WI38 (cell line): ENCODE measurements around the gene ERBB4.

Source experiments
- H3K4me3 ChIP-seq: 2 replicates; pipeline ENCODE4 v1.5.1; 2011; ENCODE audit warnings: low read depth, mild to moderate bottlenecking, control low read depth, low read length
- CTCF ChIP-seq: IDR thresholded peaks from 2 replicates; pipeline ENCODE4 v1.5.1; 2012; ENCODE audit warnings: low read depth, mild to moderate bottlenecking, control low read depth, low read length

The ERBB4 gene

DNA sequence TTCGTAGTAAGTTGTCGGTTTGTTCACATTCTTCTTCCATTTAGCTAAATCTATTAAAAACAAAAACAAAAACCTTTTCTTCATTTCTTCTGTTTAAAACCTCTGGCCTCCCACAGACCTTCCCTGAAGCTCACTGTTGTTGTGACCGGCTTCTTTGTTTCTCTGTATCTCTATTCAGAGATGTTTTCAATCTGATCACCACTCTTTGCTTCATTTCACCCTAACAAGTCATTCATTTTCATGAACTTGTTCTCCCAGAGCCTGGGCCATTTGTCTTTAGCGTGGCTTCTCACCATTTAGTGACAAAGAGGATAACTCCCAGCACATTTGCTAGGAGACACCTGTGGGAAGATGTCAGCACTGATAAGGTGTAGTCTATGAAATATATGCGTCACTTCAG, 794.2 kb downstream of the ERBB4 start:
- H3K4me3 ChIP-seq: no peak overlapping the region
- TF ChIP-seq CTCF: no peak

- TF ChIP-seq CTCF: no peak
- no peak overlapping the region for H3K4me3 ChIP-seq
These were observed 796.6 kb downstream of the ERBB4 start for GRCh38 chr2:211741966-211742365.

GRCh38 chr2:211737282-211737681, 801.3 kb downstream of the ERBB4 start:
- no peak overlapping the region for H3K4me3 ChIP-seq
- TF ChIP-seq CTCF: no peak

DNA sequence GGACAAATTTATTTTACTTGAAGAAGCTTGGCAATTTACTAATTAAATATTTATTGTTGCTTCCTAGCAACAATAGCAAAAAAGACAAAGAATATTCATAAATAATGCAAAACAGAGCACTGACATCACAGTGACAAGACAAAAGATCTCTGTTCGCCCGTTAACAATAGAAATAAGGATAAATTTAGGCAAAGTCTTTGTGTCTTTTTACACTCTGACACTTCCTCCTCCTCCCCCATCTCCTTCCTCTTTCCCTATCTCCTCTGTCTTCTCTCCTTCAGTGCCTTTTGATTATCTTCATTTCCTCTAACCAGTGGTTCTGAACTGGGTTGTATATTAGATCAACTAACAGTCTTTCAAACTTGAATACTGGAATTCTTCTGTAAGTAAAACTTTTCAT, 808.4 kb downstream of the ERBB4 start:
- H3K4me3 ChIP-seq: no peak overlapping the region
- TF ChIP-seq CTCF: no peak

GRCh38 chr2:211729433-211729832, 809.2 kb downstream of the ERBB4 start:
- TF ChIP-seq CTCF: no peak
- no peak overlapping the region for H3K4me3 ChIP-seq

GRCh38 chr2:211724933-211725332, 813.7 kb downstream of the ERBB4 start:
- no peak overlapping the region for H3K4me3 ChIP-seq
- no peak for TF ChIP-seq CTCF

- no peak for TF ChIP-seq CTCF
- H3K4me3 ChIP-seq: no peak overlapping the region
These were observed 815.2 kb downstream of the ERBB4 start for GRCh38 chr2:211723398-211723797.
